CD14-positive monocyte (primary cell): Measurements from ENCODE around the gene ARPC1A. TPM values are rescaled to one million over a fixed set of nuclear protein-coding genes. Genes with fewer than 3 reads are reported as not detected.

Experiments
- DNase-seq, 3 donors: peaks; one replicate each; pipeline ENCODE4 v3.0.0-alpha.2; 2011 to 2022
- H2AFZ ChIP-seq: 2 replicates; pipeline ENCODE4 v1.6.0; 2012; ENCODE audit warnings: mild to moderate bottlenecking, low read depth, low read length, inconsistent platforms; ENCODE audit not compliant: insufficient read depth, poor library complexity, severe bottlenecking
- H3K27ac ChIP-seq, 2 donors: 1 replicate in 1 of 2; 2 replicates in 1 of 2; pipeline ENCODE4 v1.5.1; 2012 to 2013; ENCODE audit warnings: low read length in 2 of 2, control low read depth in 1 of 2, inconsistent platforms in 1 of 2, low read depth in 1 of 2, mild to moderate bottlenecking in 1 of 2
- H3K27me3 ChIP-seq, 2 donors: one replicate each; pipeline versions ENCODE4 v1.6.0 to v1.6.1; 2011 to 2013; ENCODE audit warnings: low read length in 2 of 2; ENCODE audit not compliant: control insufficient read depth in 2 of 2, insufficient read depth in 2 of 2
- H3K36me3 ChIP-seq, 2 donors: replicated peaks in 1 of 2; 1 replicate in 1 of 2; 2 replicates in 1 of 2; pipeline versions ENCODE4 v1.5.1 to v1.6.1; 2012 to 2013; ENCODE audit warnings: low read length in 2 of 2, control low read depth in 1 of 2, inconsistent platforms in 1 of 2, mild to moderate bottlenecking in 1 of 2; ENCODE audit not compliant: insufficient read depth in 2 of 2, control insufficient read depth in 1 of 2
- H3K4me1 ChIP-seq, 2 donors: 1 replicate in 1 of 2; 2 replicates in 1 of 2; pipeline versions ENCODE4 v1.5.1 to v1.6.1; 2012 to 2013; ENCODE audit warnings: low read length in 2 of 2, control low read depth in 1 of 2, inconsistent platforms in 1 of 2, mild to moderate bottlenecking in 1 of 2, moderate library complexity in 1 of 2; ENCODE audit not compliant: insufficient read depth in 2 of 2, control insufficient read depth in 1 of 2
- H3K4me2 ChIP-seq: replicated peaks from 2 replicates; pipeline ENCODE3; 2012; ENCODE audit warnings: low read length, moderate library complexity, mild to moderate bottlenecking; ENCODE audit not compliant: poor library complexity, severe bottlenecking; ENCODE audit errors: extremely low read depth
- H3K4me3 ChIP-seq, 3 experiments: fragments of 200-600 bp in 1 of 3; sonication (generic) in 1 of 3; replicated peaks in 1 of 3; 1 replicate in 2 of 3; 2 replicates in 1 of 3; pipeline ENCODE4 v1.5.1; 2011 to 2013; ENCODE audit warnings: low read length in 3 of 3, mild to moderate bottlenecking in 3 of 3, control low read depth in 2 of 3, low read depth in 2 of 3, inconsistent platforms in 1 of 3, moderate library complexity in 1 of 3
- H3K79me2 ChIP-seq: 2 replicates; pipeline ENCODE4 v1.6.0; 2012; ENCODE audit warnings: mild to moderate bottlenecking, control low read depth, inconsistent platforms, low read length, moderate library complexity; ENCODE audit not compliant: insufficient read depth
- H3K9ac ChIP-seq: 2 replicates; pipeline ENCODE4 v1.6.0; 2017; ENCODE audit warnings: low read length, mild to moderate bottlenecking; ENCODE audit not compliant: insufficient read depth, poor library complexity, severe bottlenecking
- H3K9me3 ChIP-seq, 2 donors: replicated peaks in 1 of 2; 1 replicate in 1 of 2; 2 replicates in 1 of 2; pipeline versions ENCODE4 v1.5.1 to v1.6.1; 2012 to 2013; ENCODE audit warnings: low read length in 2 of 2, control low read depth in 1 of 2; ENCODE audit not compliant: control insufficient read depth in 1 of 2, insufficient read depth in 1 of 2
- H4K20me1 ChIP-seq: 2 replicates; pipeline ENCODE4 v1.6.0; 2012; ENCODE audit warnings: mild to moderate bottlenecking, low read length, control low read depth, moderate library complexity; ENCODE audit not compliant: insufficient read depth
- H3K27ac Mint-ChIP-seq, 7 donors: one replicate each; pipeline ENCODE4 v1.8.0; 2020; ENCODE audit warnings: mild to moderate bottlenecking in 7 of 7, mixed read lengths in 7 of 7, moderate library complexity in 6 of 7, inconsistent platforms in 2 of 7
- H3K27me3 Mint-ChIP-seq, 3 donors: one replicate each; pipeline ENCODE4 v1.8.0; 2021 to 2022; ENCODE audit warnings: low read depth in 3 of 3, mild to moderate bottlenecking in 3 of 3, mixed read lengths in 3 of 3, moderate library complexity in 3 of 3, inconsistent platforms in 1 of 3
- H3K36me3 Mint-ChIP-seq, 2 donors: one replicate each; pipeline ENCODE4 v1.8.0; 2020; ENCODE audit warnings: mixed read lengths in 2 of 2, inconsistent platforms in 1 of 2, mild to moderate bottlenecking in 1 of 2
- H3K4me1 Mint-ChIP-seq: one replicate; pipeline ENCODE4 v1.8.0; 2020; ENCODE audit warnings: mild to moderate bottlenecking, mixed read lengths
- H3K4me3 Mint-ChIP-seq, 2 donors: one replicate each; pipeline ENCODE4 v1.8.0; 2020; ENCODE audit warnings: mild to moderate bottlenecking in 2 of 2, mixed read lengths in 2 of 2, moderate library complexity in 1 of 2
- H3K9me3 Mint-ChIP-seq, 7 donors: one replicate each; pipeline ENCODE4 v1.8.0; 2020 to 2022; ENCODE audit warnings: mixed read lengths in 7 of 7, mild to moderate bottlenecking in 6 of 7, moderate library complexity in 6 of 7, inconsistent platforms in 2 of 7
- CTCF ChIP-seq: fragments of 200-600 bp; IDR thresholded peaks from one replicate; pipeline ENCODE4 v1.8.0; 2022; ENCODE audit warnings: antibody characterized with exemption, mild to moderate bottlenecking
- WGBS: methylation state at CpG from one replicate; pipeline ENCODE4 v1.1.5; 2013; ENCODE audit warnings: missing lambda C conversion rate; ENCODE audit not compliant: insufficient coverage; 5-methylcytosine and 5-hydroxymethylcytosine counted together
- intact Hi-C, 2 donors: fragments of 100-400 bp; cut with micrococcal nuclease; formaldehyde crosslinking; loops; one replicate each; pipeline versions ENCODE4 v1.15.0 to v1.15.1; 2023
- polyA plus RNA-seq, 3 donors: library from polyadenylated mRNA; depleted of rRNA in 1 of 3; unstranded in 2 of 3; stranded (reverse) in 1 of 3; fragments of 300-500 nt in 2 of 3; fragments of >200 nt in 1 of 3; fragmentation: Illumina TruSeq in 2 of 3; gene quantifications; 1 replicate in 2 of 3; 2 replicates in 1 of 3; pipeline ENCODE4 v1.2.3, GENCODE V29; 2012 to 2021

Gene ARPC1A
- polyA plus RNA-seq, 3 donors: 71.7 to 107 (median 104) TPM

- no peaks in the 10 kb centered on the region for H3K27me3 ChIP-seq
- WGBS: 91% methylated on average over 4 of the region's 5 CpGs
- H3K79me2 ChIP-seq: peaks cover 28% of the 10 kb centered on the region
- TF ChIP-seq CTCF: no peak
- H3K9me3 Mint-ChIP-seq: peaks cover 0 to 2% (median 0%) of the 10 kb centered on the region in 7 donors
- H3K36me3 ChIP-seq: peaks cover 64 to 84% of the 10 kb centered on the region in 2 donors
- peak overlapping the region; percentile 31 to 59 for H3K27ac ChIP-seq
- intact Hi-C loops: no loop called here
- H2AFZ ChIP-seq: no peak overlapping the region
- H3K4me2 ChIP-seq: no peak overlapping the region
- no peak overlapping the region for H3K9ac ChIP-seq
- peaks cover 63 to 81% of the 10 kb centered on the region in 2 donors for H3K36me3 Mint-ChIP-seq
- no peak overlapping the region for H3K4me3 ChIP-seq
- no peaks in the 10 kb centered on the region for H3K4me1 ChIP-seq
- no peak for DNase-seq
- no peak overlapping the region for H3K4me3 Mint-ChIP-seq
- no peaks in the 10 kb centered on the region for H3K27me3 Mint-ChIP-seq
- peaks cover 9% of the 10 kb centered on the region for H3K4me1 Mint-ChIP-seq
- H3K9me3 ChIP-seq: no peaks in the 10 kb centered on the region
- H3K27ac Mint-ChIP-seq: peak overlapping the region; percentile 33 to 81 (median 67)
- H4K20me1 ChIP-seq: peaks cover 93% of the 10 kb centered on the region
These were observed 73.3 kb downstream of the ARPC1A start for GRCh38 chr7:99398891-99399445.

- TF ChIP-seq CTCF: no peak
- peaks cover 28% of the 10 kb centered on the region for H3K79me2 ChIP-seq
- H3K9me3 ChIP-seq: no peaks in the 10 kb centered on the region
- H3K4me1 ChIP-seq: no peaks in the 10 kb centered on the region
- DNase-seq: no peak
- Mint-ChIP-seq H3K9me3 (peaks cover 0 to 2% (median 0%) of the 10 kb centered on the region in 7 donors), H3K27me3 (peaks cover 0 to under 1% (median 0%) of the 10 kb centered on the region in 3 donors), H3K4me3 (no peak overlapping the region), H3K36me3 (peaks cover 62 to 80% of the 10 kb centered on the region in 2 donors), H3K4me1 (peaks cover 8% of the 10 kb centered on the region), H3K27ac (peak overlapping the region in 5 of 7 donors; percentile 37 to 80 (median 65))
- no peaks in the 10 kb centered on the region for H3K27me3 ChIP-seq
- 88% methylated on average over 5 of the region's 6 CpGs for WGBS
- H3K9ac ChIP-seq: no peak overlapping the region
- H2AFZ ChIP-seq: no peak overlapping the region
- peak overlapping the region; percentile 31 to 59 for H3K27ac ChIP-seq
- intact Hi-C loops: no loop called here
- H4K20me1 ChIP-seq: peaks cover 93% of the 10 kb centered on the region
- no peak overlapping the region for H3K4me2 ChIP-seq
- H3K4me3 ChIP-seq: no peak overlapping the region
- peaks cover 64 to 84% of the 10 kb centered on the region in 2 donors for H3K36me3 ChIP-seq
These were observed 73.9 kb downstream of the ARPC1A start for GRCh38 chr7:99399597-99399996.
